ENCODE measurements around the gene RAET1L.
"Not testable (repeated sequence)": the region's sequence is repeated elsewhere in the genome, so short reads cannot be mapped to it uniquely, and the experiment has no call there.

DNA sequence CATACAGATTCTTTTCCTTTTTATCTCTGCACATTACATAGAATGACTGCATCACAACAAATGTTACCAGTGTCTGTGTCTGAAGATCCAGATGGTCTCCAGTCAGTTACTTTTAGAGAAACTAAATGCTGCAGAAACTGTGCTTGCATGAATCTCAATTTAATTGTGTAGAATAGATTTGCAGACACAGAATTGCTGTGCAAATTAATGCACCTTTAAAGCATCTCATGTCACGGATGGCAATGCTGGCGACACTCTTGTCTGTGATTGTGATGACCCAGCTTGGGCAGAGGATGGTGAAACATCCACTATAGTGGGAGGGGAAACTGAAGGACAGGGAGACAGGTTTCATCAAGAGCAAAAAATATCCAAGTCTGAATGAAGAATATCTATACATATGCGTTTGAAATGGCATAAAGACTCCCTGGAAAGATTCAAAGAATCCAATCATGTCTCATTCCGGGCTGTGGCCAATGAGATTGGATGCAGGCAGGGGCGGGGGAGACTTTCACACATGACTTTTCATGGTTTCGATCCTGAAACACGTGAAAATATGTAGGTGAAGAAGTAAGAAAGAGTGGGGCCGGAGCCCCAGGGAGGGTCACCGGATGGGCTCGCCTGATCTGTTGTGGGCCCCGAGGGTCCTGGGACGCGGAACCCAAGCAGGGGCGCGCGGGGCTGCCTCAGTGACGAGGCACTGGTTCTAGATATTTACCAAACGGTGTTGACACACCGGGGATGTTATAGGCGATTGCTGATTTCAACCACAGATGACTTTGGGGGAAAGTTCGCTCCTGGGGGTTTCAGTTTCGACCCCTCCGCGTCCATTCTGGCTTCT, 11.3 kb downstream of the RAET1L start:
- TF ChIP-seq EZH2 (IDR thresholded peaks at IDR 0.05; ENCODE audit: insufficient read depth, poor library complexity, severe bottlenecking), result peak; percentile 75
- not testable (repeated sequence) for TF ChIP-seq EZH2phosphoT487 (IDR thresholded peaks at IDR 0.05; ENCODE audit: insufficient read depth, low read depth)

All from GM23248 (cell line).